CD4-positive, alpha-beta T cell treated with Interleukin-6 at 100 ng/mL for 8 hours (primary cell): ENCODE data around the gene NKD1.
"Not testable (repeated sequence)": the region's sequence is repeated elsewhere in the genome, so short reads cannot be mapped to it uniquely, and the experiment has no call there.

Source experiments
- DNase-seq: peaks from one replicate; pipeline ENCODE4 v3.0.0-alpha.2; 2020; ENCODE audit warnings: mixed read lengths, low spot score

NKD1 gene

GRCh38 chr16:50548125-50548908 is at the start of gene NKD1:
NKD1 (plus strand) TSS chr16:50548396; CDS start chr16:50548554, 158 bp downstream.
- DNase-seq, result peak; percentile 76

- no peak for DNase-seq
These were observed 49.6 kb upstream of the NKD1 start for GRCh38 chr16:50498431-50499155.

- no peak for DNase-seq
These were observed 48.9 kb upstream of the NKD1 start for GRCh38 chr16:50499254-50499653.

GRCh38 chr16:50500171-50500874 is 47.9 kb upstream of the NKD1 start:
- no peak for DNase-seq

GRCh38 chr16:50501251-50501650 is 46.9 kb upstream of the NKD1 start:
- no peak for DNase-seq

- DNase-seq, result no peak
These were observed 46.1 kb upstream of the NKD1 start for GRCh38 chr16:50501986-50502615.

- DNase-seq, result no peak
These were observed 45.6 kb upstream of the NKD1 start for GRCh38 chr16:50502616-50503011.

- DNase-seq, result not testable (repeated sequence)
These were observed 44.2 kb upstream of the NKD1 start for GRCh38 chr16:50503868-50504531.

GRCh38 chr16:50505115-50505514 is 43.1 kb upstream of the NKD1 start:
- DNase-seq, result no peak

- DNase-seq, result no peak
These were observed 42.3 kb upstream of the NKD1 start for GRCh38 chr16:50505714-50506542.

- no peak for DNase-seq
These were observed 41.7 kb upstream of the NKD1 start for GRCh38 chr16:50506543-50506937.

- no peak for DNase-seq
These were observed 40.8 kb upstream of the NKD1 start for GRCh38 chr16:50507397-50507796.

GRCh38 chr16:50509521-50510341 is 38.5 kb upstream of the NKD1 start:
- DNase-seq, result peak; percentile 20

- DNase-seq, result no peak
These were observed 33.0 kb upstream of the NKD1 start for GRCh38 chr16:50515218-50515617.

GRCh38 chr16:50516401-50516800 is 31.8 kb upstream of the NKD1 start:
- no peak for DNase-seq

GRCh38 chr16:50516890-50517289 is 31.3 kb upstream of the NKD1 start:
- DNase-seq, result no peak

- DNase-seq, result no peak
These were observed 30.5 kb upstream of the NKD1 start for GRCh38 chr16:50517450-50518252.

- no peak for DNase-seq
These were observed 29.2 kb upstream of the NKD1 start for GRCh38 chr16:50519001-50519400.

- no peak for DNase-seq
These were observed 28.6 kb upstream of the NKD1 start for GRCh38 chr16:50519602-50520001.
